GM18861 (cell line): Measurements from ENCODE around the gene HECTD4.
"Not testable (repeated sequence)": the region's sequence is repeated elsewhere in the genome, so short reads cannot be mapped to it uniquely, and the experiment has no call there.

Experiments used
- ATAC-seq: cut with Tn5 transposase; IDR thresholded peaks from one replicate; pipeline ENCODE4 v1.9.1; 2021; ENCODE audit not compliant: unreplicated experiment

HECTD4 gene, protein sequence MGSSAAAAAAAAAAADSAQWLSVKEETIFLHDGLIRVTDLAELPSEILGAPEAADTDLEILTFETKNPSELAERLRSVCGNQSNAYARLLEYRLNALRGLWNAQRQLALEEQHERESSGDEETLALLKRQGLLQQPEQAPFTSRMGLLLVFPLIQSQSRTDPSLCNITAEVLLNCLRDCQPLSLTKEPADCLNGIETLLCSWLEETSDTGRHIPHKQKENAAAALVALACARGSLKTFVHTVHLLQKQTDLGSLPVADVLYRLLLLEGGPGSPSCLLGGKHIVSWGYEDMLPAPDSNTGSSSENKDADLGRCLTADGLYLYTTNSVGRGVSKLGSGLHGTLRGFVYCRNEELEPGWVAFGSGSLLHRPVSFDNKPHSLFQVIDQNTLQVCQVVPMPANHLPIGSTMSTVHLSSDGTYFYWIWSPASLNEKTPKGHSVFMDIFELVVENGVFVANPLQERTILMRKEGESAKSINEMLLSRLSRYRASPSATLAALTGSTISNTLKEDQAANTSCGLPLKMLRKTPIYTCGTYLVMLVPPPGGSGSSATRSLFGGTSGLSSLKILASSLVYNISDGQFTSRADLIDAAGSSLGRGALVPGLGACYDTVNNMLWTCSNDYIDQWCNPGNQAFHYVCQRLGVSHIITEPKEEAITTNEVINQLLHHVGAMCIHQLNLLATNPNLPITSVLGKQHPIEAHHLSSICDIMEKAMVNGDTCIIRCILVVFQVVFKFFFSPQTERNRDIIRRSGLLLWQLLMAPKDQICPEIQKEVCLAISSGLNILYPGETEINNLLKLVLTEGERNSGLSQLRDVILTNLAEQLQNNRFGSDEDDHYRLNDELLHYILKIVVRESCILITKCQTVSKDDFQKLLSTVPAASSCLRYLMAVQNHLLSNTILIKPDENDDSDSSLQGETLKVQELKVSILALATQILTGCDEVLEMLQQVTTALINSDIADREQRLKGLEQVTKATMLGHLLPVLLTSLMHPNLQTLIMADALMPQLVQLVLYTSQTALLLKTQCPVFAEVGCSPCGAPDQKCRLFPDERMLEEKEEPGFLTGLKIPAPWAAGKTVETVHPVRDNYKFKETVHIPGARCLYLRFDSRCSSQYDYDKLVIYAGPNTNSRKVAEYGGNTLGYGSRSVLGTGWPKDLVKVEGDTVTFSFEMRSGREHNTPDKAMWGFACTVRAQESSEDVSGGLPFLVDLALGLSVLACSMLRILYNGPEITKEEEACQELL (N-terminal part only)

DNA sequence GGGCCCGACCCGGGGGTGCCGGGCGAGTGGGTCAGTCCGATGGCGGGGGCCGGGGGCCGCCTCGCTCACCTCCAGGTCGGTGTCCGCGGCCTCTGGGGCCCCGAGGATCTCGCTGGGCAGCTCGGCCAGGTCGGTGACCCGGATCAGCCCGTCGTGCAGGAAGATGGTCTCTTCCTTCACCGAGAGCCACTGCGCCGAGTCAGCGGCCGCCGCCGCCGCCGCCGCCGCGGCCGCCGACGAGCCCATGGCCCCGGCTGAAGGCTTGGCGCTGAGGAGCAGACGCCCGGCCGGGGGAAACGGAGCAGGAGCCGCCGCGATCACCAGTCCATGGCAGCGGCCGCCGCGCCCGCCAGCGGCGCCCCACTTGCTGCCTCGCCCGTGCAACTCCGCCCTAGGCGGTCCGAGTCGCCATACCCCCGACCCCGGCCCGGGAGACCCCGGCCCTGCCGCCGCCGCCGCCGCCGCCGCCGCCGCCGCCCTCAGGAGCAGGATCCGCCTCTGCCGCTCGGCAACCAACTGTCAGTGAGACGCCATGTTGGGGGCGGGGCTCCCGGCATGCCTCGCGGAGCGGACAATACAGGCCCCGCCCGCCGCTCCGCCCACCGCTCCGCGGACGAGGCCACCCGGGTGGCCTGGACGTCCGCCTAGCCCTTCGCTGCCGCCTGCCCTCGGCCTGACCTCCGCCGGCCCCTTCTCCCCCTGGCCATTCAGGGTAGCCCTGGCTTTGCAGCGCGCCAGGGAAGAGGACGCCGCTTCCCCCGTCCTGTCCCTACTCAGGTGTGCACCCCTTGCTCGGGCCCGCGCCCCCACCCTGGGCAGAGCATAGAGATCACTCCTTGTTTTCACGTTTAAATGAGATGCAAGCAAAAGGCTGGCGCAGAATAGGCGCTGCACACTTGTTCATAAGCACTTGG lies at the start of gene HECTD4:
Gene HECTD4 (minus strand): TSS at position 549 of the 914 bp plus-strand sequence. CDS start 303 bp downstream, at position 246.
- ATAC-seq, result peak; percentile 79

DNA sequence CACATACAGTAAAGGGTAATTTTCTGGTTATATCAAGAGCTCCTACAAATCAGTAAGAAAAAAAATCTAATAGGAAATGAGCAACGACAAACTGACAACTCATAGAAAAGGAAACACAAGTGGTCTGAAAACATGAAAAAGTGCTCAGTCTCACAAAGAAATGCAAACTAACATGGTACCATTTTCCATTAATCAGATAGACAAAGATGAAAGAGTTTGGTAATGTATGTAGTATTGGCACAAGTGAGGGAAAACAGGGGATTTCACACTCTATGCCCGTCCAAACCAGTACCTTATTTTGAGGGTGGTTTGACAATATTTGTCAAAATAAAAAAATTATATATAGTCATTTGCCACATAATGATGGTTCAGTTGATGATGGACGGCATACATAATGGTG lies 49.7 kb upstream of the HECTD4 start:
- no peak for ATAC-seq

DNA sequence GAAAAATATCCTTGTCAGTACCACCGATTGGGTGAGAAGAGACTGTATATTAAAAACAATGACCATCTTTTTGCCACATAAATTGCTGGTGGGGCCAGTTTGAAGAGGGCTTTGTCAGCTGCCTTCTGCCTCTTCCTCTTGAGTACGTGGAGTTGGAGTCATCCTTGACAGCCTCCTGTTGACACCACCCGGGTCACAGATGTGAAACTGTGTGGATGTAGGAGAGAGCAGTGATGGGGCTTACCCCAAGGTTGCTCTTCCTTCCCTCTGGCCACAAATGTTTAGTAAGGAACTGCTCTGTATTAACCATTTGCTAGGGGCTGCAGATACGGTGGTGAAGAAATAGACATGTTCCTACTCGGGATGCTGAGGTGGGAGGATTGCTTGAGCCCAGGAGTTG lies 48.7 kb upstream of the HECTD4 start:
- no peak for ATAC-seq

DNA sequence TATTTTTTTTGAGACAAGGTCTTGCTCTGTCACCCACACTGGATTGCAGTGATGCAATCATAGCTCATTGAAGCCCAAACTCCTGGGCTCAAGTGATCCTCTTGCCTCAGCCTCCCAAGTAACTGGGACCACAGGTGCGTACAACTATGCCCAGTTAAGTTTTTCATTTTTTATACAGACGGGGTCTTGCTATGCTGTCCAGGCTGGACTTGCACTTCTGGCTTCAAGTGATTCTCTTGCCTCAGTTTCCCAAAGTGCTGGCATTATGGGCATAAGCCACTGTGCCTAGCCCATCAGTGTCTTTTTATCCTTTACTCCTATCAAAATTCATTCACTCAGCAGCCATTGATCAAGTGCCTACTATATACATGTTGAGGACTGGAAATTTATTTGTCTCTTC lies 45.5 kb upstream of the HECTD4 start:
- ATAC-seq, result no peak

DNA sequence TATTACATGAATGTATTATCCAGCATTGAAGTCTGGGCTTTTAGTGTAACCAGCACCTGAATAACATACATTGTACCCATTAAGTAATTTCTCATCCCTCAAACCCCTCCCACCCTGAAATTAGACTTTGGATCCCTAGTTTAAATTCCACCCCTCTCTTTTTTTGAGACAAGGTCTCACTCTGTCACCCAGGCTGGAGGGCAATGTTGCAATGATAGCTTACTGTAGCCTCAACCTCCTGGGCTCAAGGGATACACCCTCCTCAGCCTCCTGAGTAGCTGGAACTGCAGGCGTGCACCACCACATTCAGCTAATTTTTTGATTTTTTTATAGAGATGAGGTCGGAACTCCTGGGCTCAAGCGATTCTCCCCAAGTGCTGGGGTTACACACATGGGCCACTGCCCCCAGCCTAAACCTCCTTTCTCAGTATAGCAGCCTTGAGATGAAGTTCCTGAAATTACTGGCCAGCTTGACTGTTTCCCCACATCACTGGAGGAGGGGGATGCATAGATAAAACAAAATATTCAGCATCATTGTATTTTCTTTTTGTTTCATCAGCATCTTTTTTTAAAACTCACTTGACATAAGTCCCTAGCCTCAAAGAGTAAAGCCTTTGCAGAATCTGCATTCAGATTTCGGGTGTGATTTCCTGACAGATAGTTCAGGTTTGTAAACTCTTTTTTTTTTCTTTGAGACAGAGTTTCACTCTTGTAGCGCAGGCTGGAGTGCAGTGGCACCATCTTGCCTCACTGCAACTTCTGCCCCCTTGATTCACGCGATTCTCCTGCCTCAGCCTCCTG lies 43.6 kb upstream of the HECTD4 start:
- no peak for ATAC-seq

DNA sequence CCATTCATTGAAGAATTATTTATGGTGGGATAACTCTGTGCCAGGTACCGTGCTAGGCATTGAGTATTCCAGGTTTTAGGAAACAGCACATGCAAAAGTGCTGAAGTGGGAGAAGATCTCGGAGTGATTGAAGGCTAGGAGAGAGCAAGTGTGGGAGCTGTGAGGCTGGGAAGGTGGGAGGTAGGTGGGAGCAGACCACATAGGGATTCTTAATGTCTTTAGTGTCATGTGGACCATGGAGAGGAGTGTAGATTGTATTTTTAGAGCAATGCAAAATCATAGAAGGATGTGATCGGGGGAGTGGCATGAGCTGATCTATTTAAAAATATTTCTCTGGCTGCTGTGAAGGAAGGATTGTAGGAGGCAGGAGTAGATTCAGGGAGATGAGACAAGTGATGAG lies 41.9 kb upstream of the HECTD4 start:
- ATAC-seq, result no peak

DNA sequence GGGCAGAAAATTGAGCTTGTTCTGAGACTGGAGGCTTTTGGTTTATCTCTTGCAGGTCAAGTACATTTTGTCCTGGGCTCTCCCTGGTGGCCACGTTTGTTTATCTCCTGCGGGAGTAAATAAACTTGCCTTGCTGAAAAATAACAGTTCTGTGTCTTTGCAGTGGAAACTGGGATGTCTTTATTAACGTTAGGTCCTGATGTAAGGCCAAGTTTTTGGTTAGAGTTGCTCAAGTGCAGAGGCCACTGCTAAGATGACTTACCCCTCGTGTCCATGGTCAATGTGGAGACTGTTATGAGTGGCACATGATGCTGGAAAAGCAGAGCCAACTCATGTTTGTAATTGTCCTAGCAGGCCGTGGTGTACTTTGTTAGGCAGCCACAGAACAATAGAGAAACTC lies 40.3 kb upstream of the HECTD4 start:
- no peak for ATAC-seq

DNA sequence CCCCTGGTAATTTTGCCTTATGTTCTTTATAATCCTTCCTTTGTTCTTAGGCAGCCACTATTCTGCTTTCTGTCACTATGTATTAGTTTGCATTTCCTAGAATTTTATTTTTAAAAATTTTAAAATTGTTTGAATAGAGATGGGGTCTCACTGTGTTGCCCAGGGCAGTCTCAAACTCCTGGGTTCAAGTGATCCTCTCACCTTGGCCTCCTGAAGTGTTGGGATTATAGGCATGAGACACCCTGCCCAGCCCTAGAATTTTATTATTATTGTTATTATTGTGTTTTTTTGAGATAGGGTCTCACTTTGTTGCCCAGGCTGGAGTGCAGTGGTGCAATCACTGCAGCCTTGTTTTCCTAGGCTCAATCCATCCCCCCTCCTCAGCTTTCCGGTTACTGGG lies 39.1 kb upstream of the HECTD4 start:
- ATAC-seq, result no peak

DNA sequence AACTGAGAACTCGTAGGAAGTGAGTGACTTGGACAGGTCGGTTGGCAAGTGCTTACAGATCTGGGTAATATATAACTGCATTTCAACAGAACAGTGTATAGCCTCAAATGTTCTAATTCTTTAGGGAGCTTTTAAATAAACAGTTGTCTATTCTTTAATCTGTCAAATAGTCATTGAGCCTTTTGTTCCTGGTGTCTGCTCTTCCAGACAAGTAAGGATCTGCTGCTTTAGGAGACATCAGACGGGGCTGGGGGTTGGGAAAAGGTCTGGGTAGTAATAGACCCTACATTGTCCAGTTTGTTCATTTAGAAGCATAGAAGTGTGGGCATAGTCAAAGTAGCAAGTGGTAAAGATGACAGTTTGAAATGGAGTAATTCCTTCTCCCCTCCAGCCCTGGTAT lies 38.5 kb upstream of the HECTD4 start:
- no peak for ATAC-seq

DNA sequence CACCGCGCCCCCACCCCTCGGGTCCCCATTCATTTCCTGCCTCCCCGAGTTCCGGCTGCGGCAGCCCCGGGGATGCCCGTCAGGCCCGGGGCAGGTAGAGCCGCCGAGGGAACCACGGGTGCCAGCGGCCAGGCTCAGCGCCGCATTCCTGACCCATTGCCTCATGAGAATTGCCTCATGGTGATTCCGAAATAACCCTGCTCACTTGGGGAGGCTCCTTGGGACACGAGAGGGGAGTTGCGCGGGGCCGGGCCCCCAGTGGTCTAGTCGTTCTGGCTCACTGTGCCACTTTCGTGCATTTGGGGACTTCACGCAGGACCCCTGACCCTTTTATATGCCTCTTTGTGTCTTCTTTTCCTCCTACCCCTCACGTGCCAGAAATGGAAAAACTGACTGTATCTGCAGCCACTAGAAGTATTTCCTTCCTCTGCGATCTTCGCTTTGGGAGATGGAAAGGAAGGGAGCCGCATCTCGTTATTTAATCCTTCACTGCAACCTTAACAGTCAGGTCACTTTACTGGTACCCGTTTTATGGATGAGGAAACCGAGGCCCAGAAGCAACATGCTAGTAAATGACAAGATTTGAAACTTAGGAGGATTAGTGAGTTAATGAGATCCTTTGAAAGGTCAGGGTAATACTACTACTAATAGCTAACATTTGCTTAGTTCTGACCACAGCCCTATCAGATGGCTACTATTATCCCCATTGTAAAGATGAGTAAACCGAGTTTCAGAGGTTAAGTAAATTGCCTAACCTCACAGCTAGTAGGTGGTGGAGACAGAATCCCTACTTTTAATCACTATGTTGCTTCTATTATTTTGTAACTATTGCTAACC lies 37.3 kb upstream of the HECTD4 start:
- ATAC-seq, result peak; percentile 40

DNA sequence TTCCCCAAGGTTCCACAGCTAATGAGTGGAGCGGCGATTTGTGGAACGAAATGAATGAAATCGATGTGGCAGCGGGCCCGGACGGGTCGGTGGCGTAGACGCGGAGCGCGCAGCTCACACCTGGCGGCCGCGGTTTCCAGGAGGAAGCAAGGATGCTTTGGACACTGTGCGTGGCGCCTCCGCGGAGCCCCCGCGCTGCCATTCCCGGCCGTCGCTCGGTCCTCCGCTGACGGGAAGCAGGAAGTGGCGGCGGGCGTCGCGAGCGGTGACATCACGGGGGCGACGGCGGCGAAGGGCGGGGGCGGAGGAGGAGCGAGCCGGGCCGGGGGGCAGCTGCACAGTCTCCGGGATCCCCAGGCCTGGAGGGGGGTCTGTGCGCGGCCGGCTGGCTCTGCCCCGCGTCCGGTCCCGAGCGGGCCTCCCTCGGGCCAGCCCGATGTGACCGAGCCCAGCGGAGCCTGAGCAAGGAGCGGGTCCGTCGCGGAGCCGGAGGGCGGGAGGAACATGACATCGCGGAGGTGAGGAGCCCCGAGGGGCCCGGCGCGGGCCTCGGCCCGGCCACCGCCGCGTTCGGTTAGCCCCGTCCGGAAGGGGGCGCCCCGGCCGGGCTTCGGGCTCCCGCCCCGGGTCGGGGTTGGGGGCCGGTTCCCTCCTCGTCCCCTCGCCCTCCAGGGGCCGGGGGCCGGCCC lies 36.5 kb upstream of the HECTD4 start, which contains the start of gene PTPN11:
Gene PTPN11 (plus strand): TSS at position 340 of the 689 bp plus-strand sequence. CDS start 165 bp downstream, at position 505.
- peak; percentile 69 for ATAC-seq

DNA sequence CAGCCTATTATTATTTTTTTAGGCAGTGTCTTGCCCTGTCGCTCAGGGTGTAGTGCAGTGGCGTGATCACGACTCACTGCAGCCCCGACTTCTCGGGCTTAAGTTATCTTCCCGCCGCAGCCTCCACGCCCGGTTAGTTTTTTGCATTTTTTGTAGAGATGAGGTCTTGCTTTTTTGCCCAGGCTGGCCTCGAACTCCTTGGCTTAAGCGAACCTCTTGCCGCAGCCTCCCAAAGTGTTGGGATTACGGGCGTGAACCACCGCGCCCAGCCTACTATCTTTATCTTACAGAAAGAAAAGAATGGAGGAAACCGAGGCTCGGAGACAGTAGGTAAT lies 36.0 kb upstream of the HECTD4 start:
- no peak for ATAC-seq

DNA sequence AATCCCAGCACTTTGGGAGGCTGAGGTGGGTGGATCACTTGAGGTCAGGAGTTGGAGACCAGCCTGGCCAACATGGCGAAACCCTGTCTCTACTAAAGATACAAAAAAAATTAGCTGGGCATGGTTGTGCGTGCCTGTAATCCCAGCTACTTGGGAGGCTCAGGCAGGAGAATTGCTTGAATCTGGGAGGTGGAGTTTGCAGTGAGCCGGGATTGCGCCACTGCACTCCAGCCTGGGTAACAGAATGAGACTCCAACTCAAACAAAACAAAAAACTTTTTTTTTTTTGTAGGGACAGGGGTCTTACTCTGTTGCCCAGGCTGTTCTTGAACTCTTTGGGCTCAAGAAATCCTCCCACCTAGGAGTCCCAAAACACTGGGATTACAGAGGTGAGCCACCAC lies 33.2 kb upstream of the HECTD4 start:
- ATAC-seq, result not testable (repeated sequence)

DNA sequence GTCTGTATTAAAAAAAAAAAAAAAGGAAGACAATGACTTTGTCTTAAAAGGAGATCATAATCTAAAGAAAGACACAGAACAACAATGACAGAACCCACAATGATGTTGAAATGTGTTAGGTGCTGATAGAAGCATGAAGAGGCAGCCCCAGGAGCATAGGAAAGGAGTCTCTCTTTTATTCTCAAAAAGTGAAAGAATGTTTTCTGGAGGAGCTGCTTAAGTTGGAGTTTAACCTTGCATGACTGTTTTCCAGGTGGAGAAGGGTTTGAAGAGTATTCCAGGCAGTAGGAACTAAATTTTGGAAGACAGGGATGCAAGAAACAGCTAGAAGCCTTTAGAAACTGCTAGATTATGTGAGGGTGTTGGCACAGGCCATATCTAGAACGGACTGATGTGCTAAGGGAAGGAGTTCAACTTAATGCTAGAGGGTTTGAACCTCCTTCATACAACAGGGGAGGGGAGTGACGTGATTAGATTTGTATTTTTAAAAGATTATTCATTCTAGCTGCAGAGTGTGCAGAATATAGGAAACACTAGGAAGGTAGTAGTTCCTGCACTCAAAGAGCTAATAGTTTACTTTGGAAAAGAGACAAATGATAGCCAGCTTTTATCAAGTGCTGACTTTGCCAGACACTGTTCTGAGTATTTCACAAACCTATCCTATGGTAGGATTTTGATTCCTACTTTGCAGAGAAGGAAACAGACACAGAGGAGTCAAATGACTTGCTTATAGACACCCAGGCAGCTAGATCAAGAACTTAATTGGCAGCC lies 31.8 kb upstream of the HECTD4 start:
- ATAC-seq, result no peak

DNA sequence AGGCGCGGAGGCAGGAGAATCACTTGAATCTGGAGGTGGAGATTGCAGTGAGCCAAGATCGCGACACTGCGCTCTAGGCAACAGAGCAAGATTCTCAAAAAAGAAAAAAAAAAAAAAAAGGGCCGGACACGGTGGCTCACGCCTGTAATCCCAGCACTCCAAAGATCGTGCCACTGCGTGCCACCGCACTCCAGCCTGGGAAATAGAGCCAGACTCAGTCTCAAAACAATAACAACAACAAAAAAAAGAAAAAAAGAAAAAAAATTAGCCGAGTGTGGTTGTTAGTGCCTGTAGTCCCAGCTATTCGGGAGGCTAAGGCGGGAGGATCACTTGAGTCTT lies 27.6 kb upstream of the HECTD4 start:
- no peak for ATAC-seq

DNA sequence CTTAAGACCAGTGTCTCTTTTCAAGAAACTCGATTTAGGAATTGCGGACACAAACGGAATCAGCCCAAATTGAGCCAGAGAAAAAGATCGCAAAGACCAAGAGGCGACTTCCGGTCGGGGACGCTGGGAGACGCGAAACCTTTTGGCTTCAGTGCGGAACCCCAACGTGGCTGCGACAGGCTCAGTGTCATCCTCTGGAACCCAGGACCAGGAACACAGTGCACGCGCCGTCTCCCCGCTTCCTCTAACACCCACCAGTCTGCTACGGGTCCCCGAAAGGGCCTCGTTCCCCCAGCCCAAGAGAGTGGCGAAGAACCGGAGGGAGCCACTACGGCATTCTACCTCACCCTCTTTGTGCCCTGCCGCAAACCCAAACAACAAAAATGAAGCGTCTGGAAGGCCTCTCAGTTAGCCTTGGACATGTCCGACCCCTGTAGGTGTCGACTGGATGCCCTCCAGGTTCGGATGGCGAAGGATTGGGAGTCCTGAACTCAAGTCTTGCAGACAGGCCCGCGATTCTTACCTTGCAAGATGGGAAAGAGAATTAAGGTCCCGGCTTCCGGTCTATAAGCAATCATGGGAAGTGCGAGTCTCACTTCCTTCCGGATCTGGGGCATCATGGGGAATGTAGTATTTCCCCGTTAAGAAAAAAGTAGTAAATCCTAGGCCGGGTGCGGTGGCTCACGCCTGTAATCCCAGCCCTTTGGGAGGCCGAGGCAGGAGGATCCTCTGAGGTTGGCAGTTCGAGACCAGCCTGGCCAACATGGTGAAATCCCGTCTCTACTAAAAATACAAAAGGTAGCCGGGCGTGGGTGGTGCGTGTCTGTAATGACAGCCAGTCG lies 27.1 kb upstream of the HECTD4 start, which contains the start of gene RPL6:
Gene RPL6 (minus strand): TSS at position 542 of the 842 bp plus-strand sequence. CDS start 949 bp downstream, outside the sequence.
- peak; percentile 77 for ATAC-seq
